ENCODE measurements around the gene SETD3.
"Not testable (repeated sequence)": the region's sequence is repeated elsewhere in the genome, so short reads cannot be mapped to it uniquely, and the experiment has no call there.

Gene SETD3

DNA sequence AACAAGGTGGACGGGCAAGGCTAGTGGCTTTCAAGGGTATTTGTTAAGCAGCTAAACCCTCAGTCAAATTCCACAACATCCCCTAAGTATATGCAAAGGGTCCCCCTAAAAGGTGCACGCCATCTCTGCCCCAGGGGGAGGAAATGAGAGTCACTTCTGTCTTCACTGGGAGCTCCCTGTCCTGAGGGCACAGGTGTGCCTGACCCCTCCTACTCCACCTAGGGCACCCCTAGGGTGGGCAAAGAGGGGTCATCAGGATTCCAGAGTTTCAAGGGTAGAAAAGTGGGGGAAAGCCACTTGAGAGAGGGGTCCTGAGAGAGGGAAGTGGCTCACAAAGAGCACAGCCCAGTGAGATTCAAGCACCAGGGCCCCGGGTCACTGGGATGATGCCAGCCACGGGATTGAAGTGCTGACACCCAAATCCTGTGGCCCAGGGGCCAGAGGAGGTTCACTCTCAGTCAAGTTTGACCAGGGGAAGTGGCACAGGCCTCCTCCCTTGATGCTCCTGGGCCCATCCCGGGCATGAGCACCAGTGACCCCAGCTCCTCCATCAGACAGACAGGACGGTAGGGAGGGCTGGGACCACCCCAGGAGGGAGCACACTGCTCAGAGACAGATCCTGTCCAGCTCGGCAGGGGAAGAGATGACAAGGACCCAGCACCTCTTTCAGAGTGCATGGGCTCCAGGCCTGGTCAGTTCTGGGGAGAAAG is 126.3 kb downstream of the SETD3 start:
- DNase-seq = no peak

DNA sequence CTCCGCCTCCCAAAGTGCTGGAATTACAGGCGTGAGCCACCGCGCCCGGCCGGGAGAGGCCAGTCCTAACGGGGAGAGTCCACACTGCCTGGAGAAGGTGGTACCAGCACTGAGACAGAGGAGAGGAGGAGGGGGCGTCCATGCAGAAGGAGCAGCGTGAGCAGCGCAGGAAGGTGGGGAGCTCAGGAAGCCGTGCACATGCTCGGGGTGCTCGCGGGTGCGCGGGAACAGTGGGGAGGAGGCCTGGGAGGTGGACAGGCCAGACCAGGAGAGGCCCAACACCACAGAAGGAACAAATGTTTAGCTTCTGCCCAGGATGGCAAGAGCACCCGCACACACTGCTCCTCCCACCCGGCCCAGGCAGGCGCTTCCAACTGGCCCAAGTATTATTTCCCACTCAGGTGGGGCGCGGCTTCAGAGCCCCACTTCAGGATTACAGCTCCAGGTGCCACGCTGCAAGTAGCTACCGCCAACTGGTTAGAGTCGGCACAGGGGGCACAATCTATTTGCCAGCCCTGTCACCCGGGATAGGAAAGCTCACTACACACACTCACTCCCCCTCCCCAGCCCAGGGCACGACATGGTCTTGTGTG is 127.9 kb downstream of the SETD3 start:
- DNase-seq = no peak

- DNase-seq = no peak
Measured at GRCh38 chr14:99351166-99352007, 129.3 kb downstream of the SETD3 start.

GRCh38 chr14:99350751-99351150 is 129.9 kb downstream of the SETD3 start:
- no peak for DNase-seq

DNA sequence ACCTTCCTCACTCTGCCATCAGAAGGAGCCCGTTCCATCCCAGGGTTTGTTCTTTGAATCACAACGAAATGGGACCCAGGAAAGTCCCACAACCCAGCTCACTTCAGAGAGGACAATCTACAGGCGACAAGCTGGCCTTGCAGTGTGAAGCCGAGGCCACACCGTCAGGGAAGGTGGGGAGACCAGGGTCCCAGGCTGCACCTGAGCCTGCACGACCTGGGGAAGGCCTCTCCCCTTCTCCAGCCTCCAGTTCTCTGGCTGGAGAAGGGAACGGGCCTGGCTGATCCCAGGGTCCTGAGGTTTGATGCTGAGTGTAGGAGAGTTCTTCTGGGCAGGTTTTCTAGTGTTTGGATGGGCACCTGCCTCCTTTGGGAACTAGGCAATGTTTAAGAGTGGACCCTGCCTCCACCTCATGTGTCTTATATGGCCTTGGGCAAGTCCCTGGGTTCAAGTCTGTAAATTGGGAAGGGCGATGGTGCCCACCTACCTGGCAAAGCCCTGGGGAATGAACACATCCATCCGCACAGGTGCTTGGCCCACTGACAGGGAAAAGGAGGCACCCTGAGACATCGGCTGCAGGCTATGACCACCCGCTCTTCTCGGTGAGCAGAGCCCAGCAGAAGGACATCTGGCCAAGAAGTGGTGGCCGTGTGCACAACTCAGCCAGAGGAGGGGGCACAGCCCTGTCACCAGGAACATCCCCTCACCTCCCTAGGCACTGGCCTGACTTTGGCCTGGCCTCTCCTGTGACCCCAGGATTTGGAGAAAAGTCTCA is 130.8 kb downstream of the SETD3 start:
- no peak for DNase-seq

DNA sequence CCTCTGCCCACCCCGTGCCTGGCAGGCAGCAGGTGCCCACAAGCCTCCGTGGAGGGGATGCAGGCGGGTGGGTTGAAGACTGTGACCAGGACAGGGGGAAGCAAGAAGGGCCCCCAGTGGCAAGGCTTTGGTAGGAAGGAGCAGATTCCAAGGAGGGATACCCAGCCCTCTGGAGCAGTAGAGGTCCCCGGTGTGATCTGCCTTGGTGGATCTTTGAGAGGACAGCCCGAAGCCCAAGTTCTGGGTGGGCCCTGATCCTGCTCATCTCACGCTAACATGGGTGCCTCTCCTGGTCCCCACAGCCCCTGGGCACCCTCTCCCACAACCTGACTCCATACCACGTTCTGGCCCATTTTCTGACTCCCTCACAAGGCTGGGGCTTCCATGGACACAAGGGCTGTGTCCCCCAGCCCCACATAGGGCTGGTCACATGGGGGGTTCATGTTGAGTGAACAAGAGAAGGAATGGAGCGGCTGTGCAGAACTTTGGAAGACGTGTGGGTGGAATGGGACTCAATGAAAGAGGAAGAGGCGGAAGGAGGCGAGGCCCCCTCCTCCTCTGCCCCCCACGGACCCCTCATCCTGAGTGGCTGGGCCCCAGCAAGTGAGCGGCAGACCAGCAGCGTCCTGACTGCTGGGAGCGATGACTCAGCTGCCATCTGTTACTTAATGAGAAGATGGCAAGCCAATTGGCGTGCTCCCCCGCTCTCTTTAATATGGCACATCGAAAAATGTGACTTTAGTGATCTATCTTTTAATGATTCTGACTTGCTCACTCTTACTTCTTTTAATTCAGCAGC is 131.6 kb downstream of the SETD3 start:
- no peak for DNase-seq

GRCh38 chr14:99348231-99348630 is 132.4 kb downstream of the SETD3 start:
- not testable (repeated sequence) for DNase-seq
